ENCODE measurements around the gene CACNA1D.

GRCh38 chr3:53725387-53725995 is 231.1 kb downstream of the CACNA1D start:
- TF ChIP-seq POLR2A (IDR thresholded peaks at IDR 0.05), result no peak
- no peak for TF ChIP-seq CTCF (IDR thresholded peaks at IDR 0.05)
